ENCODE data around the gene PPIL4. TPM values are rescaled to one million over a fixed set of nuclear protein-coding genes. Genes with fewer than 3 reads are reported as not detected.
"Not testable (repeated sequence)": the region's sequence is repeated elsewhere in the genome, so short reads cannot be mapped to it uniquely, and the experiment has no call there.

Gene PPIL4
- total RNA-seq, 1 donor from 2014 or later: 45.5 TPM

- DNase-seq: no peak
Observed at GRCh38 chr6:149483334-149483725, 62.5 kb downstream of the PPIL4 start.

GRCh38 chr6:149482545-149483333 is 63.1 kb downstream of the PPIL4 start:
- DNase-seq: no peak

- no peak for DNase-seq
Observed at GRCh38 chr6:149480502-149481280, 65.2 kb downstream of the PPIL4 start.

GRCh38 chr6:149478631-149479314 is 67.1 kb downstream of the PPIL4 start:
- no peak for DNase-seq

DNA sequence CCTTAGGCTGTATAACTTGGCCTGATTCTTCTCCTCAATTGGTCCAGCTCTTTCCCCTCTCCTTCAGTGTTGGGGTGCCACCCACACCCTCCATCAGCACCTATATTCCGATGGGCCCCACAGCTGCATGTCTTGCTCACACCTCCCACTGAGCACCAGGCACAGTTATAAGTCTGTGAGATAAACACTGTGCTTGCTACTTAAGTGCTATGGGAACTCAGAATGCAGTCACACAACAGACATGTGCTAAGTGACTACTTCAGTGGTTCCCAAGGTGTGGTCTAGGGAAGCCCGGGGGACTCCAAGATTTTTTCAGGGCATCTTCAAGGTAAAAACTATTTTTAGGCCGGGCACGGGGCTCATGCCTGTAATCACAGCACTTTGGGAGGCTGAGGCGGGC is 68.3 kb downstream of the PPIL4 start:
- DNase-seq: no peak

DNA sequence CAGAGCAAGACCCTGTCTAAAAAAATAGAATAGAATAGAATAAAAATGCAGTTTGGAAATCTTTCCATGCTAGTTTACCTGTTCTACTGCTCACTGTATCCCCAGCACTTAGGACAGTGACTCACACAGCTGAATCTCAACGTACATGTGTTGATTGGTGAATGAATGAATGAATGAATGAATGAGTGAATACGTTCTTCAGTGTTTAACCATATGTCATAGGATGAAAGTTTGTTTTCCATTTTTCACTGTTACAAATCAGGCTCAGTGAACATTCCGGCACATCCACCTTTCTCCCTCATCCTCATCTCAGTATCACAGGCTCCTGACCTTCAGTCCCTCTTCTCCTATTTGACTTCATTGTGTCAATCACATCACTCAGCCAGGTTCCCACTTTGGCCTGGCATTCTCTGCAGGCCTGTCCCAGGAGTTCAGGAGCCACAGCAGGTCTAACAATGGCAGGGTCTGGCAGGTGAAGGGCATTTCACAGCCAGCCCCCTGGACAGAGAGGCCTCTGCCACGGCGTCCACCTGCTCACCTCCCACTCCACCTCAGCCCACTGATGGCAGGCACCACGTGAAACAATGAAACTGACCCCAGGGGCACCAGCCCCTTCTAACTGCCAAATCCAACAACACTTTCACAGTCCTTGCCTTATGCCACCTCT is 68.9 kb downstream of the PPIL4 start:
- no peak for DNase-seq

- DNase-seq: no peak
Observed at GRCh38 chr6:149474108-149474935, 71.5 kb downstream of the PPIL4 start.

- peak; percentile 66 for DNase-seq
Observed at GRCh38 chr6:149473080-149474052, 72.5 kb downstream of the PPIL4 start.

DNA sequence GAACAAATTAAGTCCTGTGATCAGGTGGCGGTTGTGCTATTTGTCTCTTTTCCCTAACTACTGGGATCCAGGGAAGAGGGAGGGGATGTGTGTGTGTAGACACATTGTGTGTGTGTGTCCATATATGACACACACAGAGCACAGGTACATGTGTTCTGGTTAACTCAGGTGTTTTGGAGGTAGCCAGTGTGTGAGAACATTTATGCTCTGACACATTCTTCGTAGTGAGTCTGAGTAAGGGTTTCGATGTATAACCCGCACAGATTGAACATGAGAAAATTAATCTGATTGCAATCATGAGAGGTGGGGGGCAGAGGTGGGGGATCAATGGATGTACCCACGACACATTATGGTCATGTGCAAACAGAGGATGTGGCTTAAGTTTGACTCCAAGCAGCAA is 73.6 kb downstream of the PPIL4 start:
- no peak for DNase-seq

DNA sequence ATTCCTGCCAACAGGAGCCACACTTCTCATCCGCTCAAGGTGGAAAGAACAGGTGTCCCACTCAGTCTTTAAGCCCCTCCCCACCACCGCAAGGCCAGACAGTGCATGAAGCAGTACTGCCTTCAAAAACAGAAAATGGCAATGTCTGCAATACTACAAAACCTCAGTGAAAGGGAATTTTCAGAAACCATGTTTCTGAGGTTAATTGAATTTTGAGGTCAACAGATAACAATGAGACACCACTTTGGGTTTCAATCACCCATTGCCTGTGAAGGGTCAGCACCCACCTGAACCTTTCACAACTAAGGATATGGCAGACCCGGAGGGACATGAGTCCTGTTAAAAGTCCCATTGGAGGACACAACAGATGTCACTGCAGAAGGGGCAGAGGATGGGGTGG is 74.0 kb downstream of the PPIL4 start:
- DNase-seq: no peak

GRCh38 chr6:149470948-149471347 is 74.9 kb downstream of the PPIL4 start:
- no peak for DNase-seq

- DNase-seq: no peak
Observed at GRCh38 chr6:149468179-149468578, 77.7 kb downstream of the PPIL4 start.

- DNase-seq: no peak
Observed at GRCh38 chr6:149467265-149467664, 78.6 kb downstream of the PPIL4 start.

- DNase-seq: no peak
Observed at GRCh38 chr6:149464411-149464810, 81.4 kb downstream of the PPIL4 start.

DNA sequence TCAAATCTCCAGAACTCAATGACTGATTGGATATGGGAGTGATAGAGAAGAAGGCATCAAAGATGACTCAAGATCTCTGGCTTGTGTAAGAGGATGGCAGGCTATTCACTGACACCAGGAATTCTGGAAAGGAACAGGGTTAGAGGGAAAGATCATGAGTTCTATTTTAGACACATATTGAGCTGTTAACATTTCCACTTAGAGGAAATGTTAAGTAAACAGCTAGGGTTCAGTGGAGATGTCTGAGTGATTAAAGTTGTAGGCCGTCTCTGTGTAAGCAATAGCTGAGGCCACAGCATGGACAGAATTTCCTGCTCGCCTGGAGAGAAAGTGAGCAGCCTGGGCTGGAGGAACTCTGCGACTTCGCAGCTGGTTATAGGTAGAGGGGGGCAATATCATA is 82.1 kb downstream of the PPIL4 start:
- no peak for DNase-seq

- not testable (repeated sequence) for DNase-seq
Observed at GRCh38 chr6:149462712-149463111, 83.1 kb downstream of the PPIL4 start.

GRCh38 chr6:149461670-149462069 is 84.2 kb downstream of the PPIL4 start:
- no peak for DNase-seq

DNA sequence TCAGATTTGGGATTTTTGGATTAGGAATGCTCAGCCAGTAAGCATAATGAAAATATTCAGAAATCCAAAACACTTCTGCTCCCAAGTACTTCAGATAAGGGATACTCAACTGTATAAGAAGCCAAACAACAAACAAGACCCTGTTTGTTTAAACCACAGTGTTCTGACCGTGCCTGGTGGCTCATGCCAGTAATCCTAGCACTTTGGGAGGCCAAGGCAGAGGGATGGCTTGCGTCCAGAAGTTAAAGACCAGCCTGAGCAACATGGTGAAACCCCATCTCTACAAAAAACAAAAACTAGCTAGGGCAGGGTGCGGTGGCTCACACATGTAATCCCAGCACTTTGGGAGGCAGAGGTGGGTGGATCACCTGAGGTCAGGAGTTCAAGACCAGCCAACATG is 85.6 kb downstream of the PPIL4 start:
- DNase-seq: not testable (repeated sequence)

DNA sequence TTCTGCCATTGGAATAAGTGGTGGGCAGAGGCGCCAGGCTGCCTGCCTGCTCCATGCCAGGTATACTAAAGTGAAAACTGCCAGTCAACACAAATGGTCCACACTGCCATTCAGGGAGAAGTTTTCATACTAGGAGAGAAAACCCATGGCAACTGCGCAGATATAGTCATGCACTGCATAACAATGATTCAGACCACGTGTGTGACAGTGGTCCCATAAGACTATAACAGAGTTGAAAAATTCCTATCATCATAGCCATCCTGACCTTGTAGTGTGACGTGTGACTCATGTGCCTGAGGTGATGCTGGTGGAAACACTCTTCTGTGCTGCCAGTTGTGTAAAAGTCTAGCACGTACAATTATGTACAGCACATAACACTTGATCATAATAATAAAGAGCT is 86.1 kb downstream of the PPIL4 start:
- DNase-seq: no peak

DNA sequence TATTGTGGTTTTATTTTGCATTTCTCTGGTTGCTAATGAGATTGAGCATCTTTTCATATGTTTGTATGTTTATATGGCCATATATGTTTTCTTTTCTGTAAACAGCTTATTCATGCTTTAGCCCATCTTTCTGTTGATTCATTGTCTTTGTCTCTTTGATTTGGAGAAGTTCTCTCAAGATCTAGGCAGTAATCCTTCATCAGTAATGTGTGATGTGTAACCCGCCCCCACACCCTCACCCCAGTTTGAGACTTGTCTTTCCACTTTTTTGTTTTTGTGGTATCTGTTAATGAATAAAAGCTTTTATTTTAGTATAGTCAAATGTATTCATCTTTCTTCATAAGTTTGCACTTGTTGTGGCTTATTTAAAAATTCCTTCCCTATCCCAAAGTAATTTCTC is 87.0 kb downstream of the PPIL4 start:
- no peak for DNase-seq
